ENCODE measurements around the gene MARCHF10.

The MARCHF10 gene

GRCh38 chr17:62674363-62674739, 133.8 kb downstream of the MARCHF10 start:
- DNase-seq: no peak

GRCh38 chr17:62673614-62674362, 134.3 kb downstream of the MARCHF10 start:
- DNase-seq: no peak

GRCh38 chr17:62672957-62673356, 135.2 kb downstream of the MARCHF10 start:
- DNase-seq: no peak

GRCh38 chr17:62671553-62671952, 136.6 kb downstream of the MARCHF10 start:
- no peak for DNase-seq

- DNase-seq: no peak
Observed at GRCh38 chr17:62670202-62670821, 137.8 kb downstream of the MARCHF10 start.

GRCh38 chr17:62668091-62668804, 139.9 kb downstream of the MARCHF10 start:
- no peak for DNase-seq

- DNase-seq: no peak
Observed at GRCh38 chr17:62666801-62667591, 141.1 kb downstream of the MARCHF10 start.

- DNase-seq: no peak
Observed at GRCh38 chr17:62666061-62666800, 141.9 kb downstream of the MARCHF10 start.

GRCh38 chr17:62665599-62665998, 142.5 kb downstream of the MARCHF10 start:
- DNase-seq: no peak

- no peak for DNase-seq
Observed at GRCh38 chr17:62664336-62665120, 143.6 kb downstream of the MARCHF10 start.

GRCh38 chr17:62663304-62663703, 144.8 kb downstream of the MARCHF10 start:
- no peak for DNase-seq

- DNase-seq: no peak
Observed at GRCh38 chr17:62662855-62663254, 145.3 kb downstream of the MARCHF10 start.

- DNase-seq: no peak
Observed at GRCh38 chr17:62661337-62661736, 146.8 kb downstream of the MARCHF10 start.

- no peak for DNase-seq
Observed at GRCh38 chr17:62660629-62661118, 147.4 kb downstream of the MARCHF10 start.

- DNase-seq: no peak
Observed at GRCh38 chr17:62658136-62658920, 149.8 kb downstream of the MARCHF10 start.

- DNase-seq: no peak
Observed at GRCh38 chr17:62657690-62658089, 150.4 kb downstream of the MARCHF10 start.

- no peak for DNase-seq
Observed at GRCh38 chr17:62657145-62657665, 150.9 kb downstream of the MARCHF10 start.

- DNase-seq: no peak
Observed at GRCh38 chr17:62656446-62656845, 151.7 kb downstream of the MARCHF10 start.

- no peak for DNase-seq
Observed at GRCh38 chr17:62655656-62656055, 152.5 kb downstream of the MARCHF10 start.

All from stimulated activated CD4-positive, alpha-beta T cell treated with anti-CD3 and anti-CD28 coated beads, Interleukin-12 subunit alpha, Interleukin-12 subunit beta, amount 100 ng/mL, for 4 hours (primary cell).